Caco-2 (cell line): ENCODE measurements around the gene ADH6. TPM values are rescaled to one million over a fixed set of nuclear protein-coding genes. Genes with fewer than 3 reads are reported as not detected.

Experiments used
- BruUV-seq: library from RNA; stranded (reverse); fragments of 400-500 nt; replicated peaks from 2 replicates; lab custom pipeline; 2021; lab: Mats Ljungman, UMichigan
- CTCF ChIA-PET: fragments of 300-600 bp; sonication (Branson Sonifier 250); formaldehyde crosslinking; loops from one replicate; lab custom pipeline; 2022; ENCODE audit warnings: antibody characterized with exemption; lab: Charles Lee
- POLR2A ChIA-PET: fragments of 300-600 bp; sonication (Branson Sonifier 250); formaldehyde crosslinking; loops from one replicate; lab custom pipeline; 2022; ENCODE audit warnings: antibody characterized with exemption; lab: Charles Lee
- DNase-seq, 2 experiments: peaks; one replicate each; pipeline versions ENCODE4 v3.0.0 to v3.0.0-alpha.2; 2020 to 2022
- H3K27me3 ChIP-seq: replicated peaks from 2 replicates; pipeline ENCODE4 v1.6.0; 2011; ENCODE audit warnings: low read length; ENCODE audit not compliant: control insufficient read depth, insufficient read depth
- H3K36me3 ChIP-seq: 2 replicates; pipeline ENCODE4 v1.5.1; 2011; ENCODE audit warnings: low read length; ENCODE audit not compliant: control insufficient read depth, insufficient read depth
- H3K4me1 ChIP-seq: fragments of 250-450 bp; sonication (Bioruptor Pico); 2 replicates; pipeline ENCODE4 v1.5.1; 2020; ENCODE audit warnings: mild to moderate bottlenecking
- H3K4me3 ChIP-seq: 2 replicates; pipeline ENCODE4 v1.5.1; 2011; ENCODE audit warnings: low read depth, mild to moderate bottlenecking, control low read depth, low read length
- H3K9me3 ChIP-seq: fragments of 250-450 bp; sonication (Bioruptor Pico); 2 replicates; pipeline ENCODE4 v1.5.1; 2020; ENCODE audit warnings: mild to moderate bottlenecking, moderate library complexity
- H3K27ac Mint-ChIP-seq: one replicate; pipeline ENCODE4 v1.8.0; 2022; ENCODE audit warnings: mixed read lengths; ENCODE audit not compliant: unreplicated experiment
- H3K27me3 Mint-ChIP-seq: one replicate; pipeline ENCODE4 v1.8.0; 2022; ENCODE audit warnings: mixed read lengths; ENCODE audit not compliant: insufficient read depth, unreplicated experiment
- H3K36me3 Mint-ChIP-seq: one replicate; pipeline ENCODE4 v1.8.0; 2022; ENCODE audit warnings: mild to moderate bottlenecking, mixed read lengths; ENCODE audit not compliant: insufficient read depth, unreplicated experiment
- H3K4me1 Mint-ChIP-seq: one replicate; pipeline ENCODE4 v1.8.0; 2022; ENCODE audit warnings: low read depth, mixed read lengths; ENCODE audit not compliant: unreplicated experiment
- H3K4me3 Mint-ChIP-seq: one replicate; pipeline ENCODE4 v1.8.0; 2022; ENCODE audit warnings: mild to moderate bottlenecking, moderate library complexity, mixed read lengths; ENCODE audit not compliant: unreplicated experiment
- H3K9me3 Mint-ChIP-seq: one replicate; pipeline ENCODE4 v1.8.0; 2022; ENCODE audit warnings: mixed read lengths; ENCODE audit not compliant: unreplicated experiment
- CTCF ChIP-seq, 2 experiments: fragments of 200-600 bp in 1 of 2; IDR thresholded peaks; 1 replicate in 1 of 2; 2 replicates in 1 of 2; pipeline versions ENCODE4 v1.5.1 to v1.8.0; 2011 to 2022; ENCODE audit warnings: antibody characterized with exemption in 1 of 2, control low read depth in 1 of 2, inconsistent platforms in 1 of 2, low read depth in 1 of 2, low read length in 1 of 2, mild to moderate bottlenecking in 1 of 2, moderate library complexity in 1 of 2; ENCODE audit not compliant: insufficient read depth in 1 of 2, severe bottlenecking in 1 of 2, unreplicated experiment in 1 of 2
- intact Hi-C: fragments of 100-400 bp; cut with micrococcal nuclease; formaldehyde crosslinking; loops from one replicate; pipeline ENCODE4 v1.10.0; 2022; ENCODE audit not compliant: unreplicated experiment
- total RNA-seq: library from RNA; stranded (reverse); gene quantifications from 2 replicates; pipeline ENCODE4 v1.2.3, GENCODE V29; 2022

ADH6 gene
- total RNA-seq, 1 experiment from 2014 or later = 9.1 TPM

DNA sequence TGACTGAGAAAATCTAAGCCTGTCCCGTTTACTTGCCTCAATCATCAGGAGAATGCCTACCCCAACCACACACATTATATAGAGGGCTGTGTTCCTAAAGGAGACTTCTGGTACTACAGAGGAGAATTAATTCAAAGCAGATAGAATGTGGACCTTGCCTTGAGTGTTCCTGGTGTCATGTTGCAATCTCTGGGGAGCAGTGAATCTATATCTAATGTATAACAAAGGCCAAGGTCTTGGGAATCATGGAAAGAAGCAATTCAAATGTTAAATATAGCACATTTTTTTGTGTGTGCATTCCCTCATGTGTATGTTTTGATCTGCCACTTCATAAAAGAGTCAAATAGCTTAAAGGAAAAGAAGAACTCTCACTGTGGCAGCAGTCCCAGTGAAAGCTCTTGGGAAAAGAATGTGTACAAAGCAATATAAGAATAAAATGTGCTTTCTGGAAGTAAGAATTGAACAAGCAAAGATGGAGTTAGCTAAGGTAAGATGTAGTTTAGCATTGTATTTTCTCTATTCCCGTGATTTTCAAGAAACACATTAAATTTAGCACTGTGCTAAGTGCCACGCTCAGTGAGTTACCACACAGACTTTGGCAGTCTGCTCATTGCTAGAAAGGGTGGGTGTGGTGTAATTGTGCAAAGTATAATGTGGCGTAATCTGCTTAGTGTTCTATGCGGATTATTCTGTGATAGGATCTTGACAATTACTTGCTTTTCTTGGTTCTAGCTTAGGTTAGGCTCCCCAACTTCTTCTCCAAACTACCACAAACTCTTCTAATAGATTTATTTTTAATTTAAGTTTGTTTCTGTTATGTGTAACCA, 13.7 kb downstream of the ADH6 start:
- Histone ChIP-seq H3K36me3 (no peaks in the 10 kb centered on the region), H3K4me1 (no peaks in the 10 kb centered on the region), H3K9me3 (no peaks in the 10 kb centered on the region), H3K4me3 (no peak overlapping the region), H3K27me3 (no peaks in the 10 kb centered on the region)
- peak in 1 of 2 experiments; percentile 12 for DNase-seq
- Mint-ChIP-seq H3K9me3 (peaks cover 19% of the 10 kb centered on the region), H3K36me3 (peaks cover 4% of the 10 kb centered on the region), H3K27me3 (no peaks in the 10 kb centered on the region), H3K4me1 (peaks cover 15% of the 10 kb centered on the region), H3K27ac (no peak overlapping the region), H3K4me3 (no peak overlapping the region)
- no TSS peak for BruUV-seq
- ChIA-PET POLR2A (no interaction called here), CTCF (no interaction called here)
- TF ChIP-seq CTCF (IDR thresholded peaks at IDR 0.05; ENCODE audit: insufficient read depth in 1 of 2, low read depth in 1 of 2, low read length in 1 of 2, severe bottlenecking in 1 of 2, unreplicated experiment in 1 of 2) = peak in 1 of 2 experiments; percentile 16
- intact Hi-C loops = no loop called here

GRCh38 chr4:99202536-99202935, 16.5 kb downstream of the ADH6 start:
- Mint-ChIP-seq H3K27me3 (no peaks in the 10 kb centered on the region), H3K4me3 (no peak overlapping the region), H3K4me1 (peaks cover 12% of the 10 kb centered on the region), H3K27ac (no peak overlapping the region), H3K9me3 (peaks cover 28% of the 10 kb centered on the region), H3K36me3 (peaks cover 4% of the 10 kb centered on the region)
- intact Hi-C loops = no loop called here
- no peaks in the 10 kb centered on the region for H3K27me3 ChIP-seq
- H3K36me3 ChIP-seq = no peaks in the 10 kb centered on the region
- no TSS peak for BruUV-seq
- POLR2A ChIA-PET = no interaction called here
- TF ChIP-seq CTCF (IDR thresholded peaks at IDR 0.05; ENCODE audit: insufficient read depth in 1 of 2, low read depth in 1 of 2, low read length in 1 of 2, severe bottlenecking in 1 of 2, unreplicated experiment in 1 of 2) = no peak
- no peak for DNase-seq
- CTCF ChIA-PET = no interaction called here
- peaks cover 5% of the 10 kb centered on the region; the same call in 1 of the 2 replicates for H3K9me3 ChIP-seq
- H3K4me1 ChIP-seq = no peaks in the 10 kb centered on the region
- no peak overlapping the region for H3K4me3 ChIP-seq

- ChIA-PET POLR2A (no interaction called here), CTCF (no interaction called here)
- Mint-ChIP-seq H3K27ac (no peak overlapping the region), H3K9me3 (peaks cover 28% of the 10 kb centered on the region), H3K4me3 (no peak overlapping the region), H3K4me1 (peaks cover 12% of the 10 kb centered on the region), H3K27me3 (no peaks in the 10 kb centered on the region), H3K36me3 (peaks cover 4% of the 10 kb centered on the region)
- intact Hi-C loops = no loop called here
- no peaks in the 10 kb centered on the region for H3K4me1 ChIP-seq
- no peaks in the 10 kb centered on the region for H3K27me3 ChIP-seq
- no peak for DNase-seq
- no peak overlapping the region for H3K4me3 ChIP-seq
- no peaks in the 10 kb centered on the region for H3K36me3 ChIP-seq
- peaks cover 5% of the 10 kb centered on the region; the same call in 1 of the 2 replicates for H3K9me3 ChIP-seq
- no TSS peak for BruUV-seq
- TF ChIP-seq CTCF (IDR thresholded peaks at IDR 0.05; ENCODE audit: insufficient read depth in 1 of 2, low read depth in 1 of 2, low read length in 1 of 2, severe bottlenecking in 1 of 2, unreplicated experiment in 1 of 2) = no peak
These were observed 17.0 kb downstream of the ADH6 start for GRCh38 chr4:99202094-99202493.
